ENCODE data around the gene FAAP24.

GRCh38 chr19:32997716-32998355 is 25.8 kb downstream of the FAAP24 start:
- TF ChIP-seq BCL11A (tag by site-specific recombination; IDR thresholded peaks at IDR 0.05; ENCODE audit: low read depth) (no peak), ZNF311 (tag by site-specific recombination; IDR thresholded peaks at IDR 0.05; ENCODE audit: borderline replicate concordance) (no peak), ZNF48 (tag by site-specific recombination; IDR thresholded peaks at IDR 0.05) (no peak), SALL2 (tag by site-specific recombination; IDR thresholded peaks at IDR 0.05; ENCODE audit: borderline replicate concordance) (no peak)
- TF ChIP-seq, protein P1, sequence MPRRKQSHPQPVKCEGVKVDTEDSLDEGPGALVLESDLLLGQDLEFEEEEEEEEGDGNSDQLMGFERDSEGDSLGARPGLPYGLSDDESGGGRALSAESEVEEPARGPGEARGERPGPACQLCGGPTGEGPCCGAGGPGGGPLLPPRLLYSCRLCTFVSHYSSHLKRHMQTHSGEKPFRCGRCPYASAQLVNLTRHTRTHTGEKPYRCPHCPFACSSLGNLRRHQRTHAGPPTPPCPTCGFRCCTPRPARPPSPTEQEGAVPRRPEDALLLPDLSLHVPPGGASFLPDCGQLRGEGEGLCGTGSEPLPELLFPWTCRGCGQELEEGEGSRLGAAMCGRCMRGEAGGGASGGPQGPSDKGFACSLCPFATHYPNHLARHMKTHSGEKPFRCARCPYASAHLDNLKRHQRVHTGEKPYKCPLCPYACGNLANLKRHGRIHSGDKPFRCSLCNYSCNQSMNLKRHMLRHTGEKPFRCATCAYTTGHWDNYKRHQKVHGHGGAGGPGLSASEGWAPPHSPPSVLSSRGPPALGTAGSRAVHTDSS (tag by site-specific recombination; IDR thresholded peaks at IDR 0.05), result no peak
- TF ChIP-seq, protein P2, sequence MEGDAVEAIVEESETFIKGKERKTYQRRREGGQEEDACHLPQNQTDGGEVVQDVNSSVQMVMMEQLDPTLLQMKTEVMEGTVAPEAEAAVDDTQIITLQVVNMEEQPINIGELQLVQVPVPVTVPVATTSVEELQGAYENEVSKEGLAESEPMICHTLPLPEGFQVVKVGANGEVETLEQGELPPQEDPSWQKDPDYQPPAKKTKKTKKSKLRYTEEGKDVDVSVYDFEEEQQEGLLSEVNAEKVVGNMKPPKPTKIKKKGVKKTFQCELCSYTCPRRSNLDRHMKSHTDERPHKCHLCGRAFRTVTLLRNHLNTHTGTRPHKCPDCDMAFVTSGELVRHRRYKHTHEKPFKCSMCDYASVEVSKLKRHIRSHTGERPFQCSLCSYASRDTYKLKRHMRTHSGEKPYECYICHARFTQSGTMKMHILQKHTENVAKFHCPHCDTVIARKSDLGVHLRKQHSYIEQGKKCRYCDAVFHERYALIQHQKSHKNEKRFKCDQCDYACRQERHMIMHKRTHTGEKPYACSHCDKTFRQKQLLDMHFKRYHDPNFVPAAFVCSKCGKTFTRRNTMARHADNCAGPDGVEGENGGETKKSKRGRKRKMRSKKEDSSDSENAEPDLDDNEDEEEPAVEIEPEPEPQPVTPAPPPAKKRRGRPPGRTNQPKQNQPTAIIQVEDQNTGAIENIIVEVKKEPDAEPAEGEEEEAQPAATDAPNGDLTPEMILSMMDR (tag by site-specific recombination; IDR thresholded peaks at IDR 0.05), result no peak

Data from HEK293 (cell line).